ENCODE data around the gene CLTCL1.
"Not testable (repeated sequence)": the region's sequence is repeated elsewhere in the genome, so short reads cannot be mapped to it uniquely, and the experiment has no call there.

CLTCL1 gene

DNA sequence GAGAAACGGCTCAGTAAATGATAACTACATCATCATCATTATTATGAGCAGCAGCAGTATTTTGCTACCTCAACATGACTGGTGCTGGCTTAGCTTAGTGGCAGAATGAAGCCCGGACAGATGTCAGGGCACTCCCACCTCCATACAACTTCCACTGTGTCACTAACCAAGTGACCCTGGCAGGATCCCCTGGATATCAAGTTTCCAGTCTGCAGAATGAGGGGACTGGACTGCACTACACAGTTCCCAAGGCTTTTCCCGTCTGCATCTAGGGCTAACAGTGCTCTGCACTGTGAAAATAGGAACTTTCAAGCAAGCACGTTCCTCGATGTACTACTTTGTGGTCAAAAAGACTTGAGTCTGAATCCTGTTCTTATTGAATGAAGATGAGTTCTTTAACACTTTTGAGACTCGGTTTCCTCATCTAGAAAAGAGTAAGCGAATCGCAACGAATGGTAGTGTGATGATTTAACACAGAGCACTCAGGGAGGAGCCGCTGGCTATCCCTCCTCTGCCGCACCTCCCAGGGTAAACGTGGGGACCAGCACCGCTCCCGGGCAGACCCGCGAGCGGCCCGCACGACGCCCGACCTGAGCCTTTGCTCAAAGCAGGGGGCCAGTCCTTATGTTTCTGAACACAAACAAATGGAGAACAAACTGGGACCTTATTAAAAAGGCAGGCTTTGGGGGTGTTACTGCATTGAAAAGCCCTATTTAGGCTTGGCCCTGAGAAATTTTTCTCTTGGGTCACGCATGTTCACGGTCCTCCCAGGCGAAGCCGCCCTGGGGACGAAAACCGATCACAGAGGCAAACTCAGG is 910 bp downstream of the CLTCL1 start:
- DNase-seq = no peak

DNA sequence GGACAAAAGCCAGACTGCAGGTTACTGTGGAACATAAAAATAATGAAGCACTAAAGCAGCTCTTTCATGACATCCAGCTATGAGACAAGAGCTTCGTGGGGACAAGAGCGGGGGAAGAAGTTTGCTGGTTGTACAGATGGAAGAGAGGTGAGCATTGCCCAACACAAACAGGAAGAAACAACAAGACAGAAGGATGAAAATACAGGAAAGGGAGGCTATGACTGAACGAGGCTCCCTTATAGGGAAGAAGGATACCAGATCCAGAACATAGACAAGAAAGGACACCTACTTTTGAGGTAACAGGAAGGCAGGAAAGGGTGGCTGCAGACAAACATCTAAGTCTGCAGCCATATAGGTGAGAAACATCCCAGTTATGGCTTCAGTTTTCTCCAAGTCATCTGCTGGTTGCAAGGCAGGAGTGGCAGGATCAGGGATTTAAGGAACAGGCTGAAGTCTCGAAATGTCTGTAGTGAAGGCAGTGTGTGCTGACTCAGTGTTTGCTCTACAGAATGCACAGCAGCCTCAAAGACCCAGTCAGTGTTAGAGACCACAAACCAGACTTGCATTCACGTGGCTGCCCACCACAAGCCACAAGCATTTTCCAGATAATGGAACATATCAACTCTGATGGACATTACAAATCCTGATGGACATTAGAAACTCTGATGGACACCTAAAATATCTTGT is 1.9 kb downstream of the CLTCL1 start:
- no peak for DNase-seq

GRCh38 chr22:19287889-19288288 is 3.6 kb downstream of the CLTCL1 start:
- no peak for DNase-seq

GRCh38 chr22:19287076-19287707 is 4.3 kb downstream of the CLTCL1 start:
- peak; percentile 89 for DNase-seq

DNA sequence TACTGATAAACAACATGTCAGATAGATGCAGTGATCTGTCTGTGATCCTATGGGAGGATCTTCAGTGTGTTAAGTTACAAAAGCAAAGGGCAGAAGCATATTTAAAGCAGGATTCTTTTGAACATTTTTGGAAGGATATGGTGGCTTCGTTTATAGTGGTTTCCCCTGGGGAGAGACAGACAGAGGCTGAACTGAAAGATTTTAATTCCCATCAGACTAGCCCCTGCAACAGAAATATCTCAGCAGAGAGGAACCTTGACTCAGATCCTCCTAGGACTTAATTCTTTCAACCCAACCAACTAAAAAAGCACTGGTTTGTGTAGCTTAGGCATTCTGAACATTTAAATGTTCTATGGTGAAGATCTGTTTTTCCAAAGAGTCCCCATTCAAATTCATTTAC is 5.7 kb downstream of the CLTCL1 start:
- DNase-seq = no peak

DNA sequence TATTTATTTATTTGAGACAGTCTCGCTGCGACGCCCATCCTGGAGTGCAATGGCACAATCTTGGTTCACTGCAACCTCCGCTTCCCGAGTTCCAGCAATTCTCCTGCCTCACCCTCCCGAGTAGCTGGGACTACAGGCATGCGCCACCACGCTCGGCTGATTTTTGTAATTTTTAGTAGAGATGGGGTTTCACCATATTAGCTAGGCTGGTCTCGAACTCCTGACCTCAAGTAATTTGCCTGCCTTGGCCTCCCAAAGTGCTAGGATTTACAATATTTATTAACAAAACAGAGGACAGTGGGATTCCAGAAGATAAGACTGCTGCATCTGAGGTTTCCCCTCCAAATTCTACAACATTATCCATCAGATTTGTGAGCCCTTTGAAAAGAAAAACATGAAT is 12.4 kb downstream of the CLTCL1 start:
- DNase-seq = not testable (repeated sequence)

DNA sequence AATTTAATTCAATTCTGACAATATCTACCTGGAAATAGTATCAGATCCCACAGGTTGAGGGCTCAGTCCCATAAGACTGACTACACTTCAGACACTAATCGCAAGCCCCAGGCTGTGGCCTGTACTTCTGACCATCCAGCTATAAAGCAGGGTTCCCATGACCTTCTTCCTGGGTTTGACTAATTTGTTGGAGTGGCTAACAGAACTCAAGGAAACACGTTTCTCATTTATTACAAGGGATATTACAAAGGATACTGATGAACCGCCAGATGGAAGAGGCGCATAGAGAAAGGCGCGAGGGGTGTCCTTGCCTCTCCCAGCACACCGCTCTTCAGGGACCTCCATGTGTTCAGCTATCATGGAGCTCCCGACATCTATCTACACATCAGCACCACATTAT is 13.7 kb downstream of the CLTCL1 start:
- DNase-seq = no peak

- DNase-seq = no peak
These were observed 15.5 kb downstream of the CLTCL1 start for GRCh38 chr22:19275919-19276600.

DNA sequence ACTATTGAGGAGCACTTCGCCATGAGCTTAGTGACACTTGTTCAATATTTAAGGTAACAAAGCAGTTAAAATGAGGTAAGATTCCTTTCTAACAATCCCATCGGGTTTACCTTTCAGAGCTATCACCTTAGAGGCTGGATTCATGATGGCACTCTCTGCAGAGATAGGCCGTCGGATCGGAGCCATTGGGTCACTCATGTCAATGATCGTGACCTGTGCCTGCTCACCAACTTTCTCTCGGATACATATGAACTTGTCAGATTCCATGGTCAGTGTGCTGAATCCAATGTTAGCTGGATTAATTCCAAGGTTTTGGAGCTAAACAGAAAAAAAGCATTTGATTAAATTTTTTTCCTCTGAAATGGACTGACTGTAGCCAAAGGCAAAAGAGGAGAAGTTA is 16.0 kb downstream of the CLTCL1 start:
- no peak for DNase-seq

GRCh38 chr22:19275104-19275503 is 16.4 kb downstream of the CLTCL1 start:
- no peak for DNase-seq

DNA sequence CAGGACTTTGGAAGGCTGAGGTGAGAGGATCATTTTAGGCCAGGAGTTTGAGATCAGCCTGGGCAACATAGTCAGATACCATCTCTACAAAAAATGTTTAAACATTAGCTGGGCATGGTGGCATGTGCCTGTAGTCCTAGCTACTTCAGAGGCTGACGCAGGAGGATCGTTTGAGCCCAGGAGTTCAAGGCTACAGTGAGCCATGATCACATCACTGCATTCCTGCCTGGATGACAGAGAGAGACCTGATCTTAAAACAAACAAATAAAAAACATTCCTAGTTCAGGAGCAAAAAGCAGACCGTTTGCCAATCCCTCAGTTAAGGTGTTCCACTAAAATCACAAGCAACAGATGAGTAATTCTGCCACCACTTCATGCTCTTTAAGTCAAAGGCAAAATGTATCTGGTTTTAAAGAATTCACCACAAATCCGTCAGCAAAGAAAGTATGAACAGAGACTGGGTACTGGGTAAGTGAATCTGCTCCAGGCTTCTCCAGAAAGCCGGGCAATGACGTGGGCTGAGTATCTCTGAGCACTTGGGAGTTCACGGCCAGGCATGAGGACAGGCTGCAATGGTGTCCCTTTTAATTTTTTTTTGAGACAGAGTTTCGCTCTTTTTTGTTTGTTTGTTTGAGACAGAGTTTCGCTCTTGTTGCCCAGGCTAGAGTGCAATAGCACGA is 19.5 kb downstream of the CLTCL1 start:
- DNase-seq = no peak

DNA sequence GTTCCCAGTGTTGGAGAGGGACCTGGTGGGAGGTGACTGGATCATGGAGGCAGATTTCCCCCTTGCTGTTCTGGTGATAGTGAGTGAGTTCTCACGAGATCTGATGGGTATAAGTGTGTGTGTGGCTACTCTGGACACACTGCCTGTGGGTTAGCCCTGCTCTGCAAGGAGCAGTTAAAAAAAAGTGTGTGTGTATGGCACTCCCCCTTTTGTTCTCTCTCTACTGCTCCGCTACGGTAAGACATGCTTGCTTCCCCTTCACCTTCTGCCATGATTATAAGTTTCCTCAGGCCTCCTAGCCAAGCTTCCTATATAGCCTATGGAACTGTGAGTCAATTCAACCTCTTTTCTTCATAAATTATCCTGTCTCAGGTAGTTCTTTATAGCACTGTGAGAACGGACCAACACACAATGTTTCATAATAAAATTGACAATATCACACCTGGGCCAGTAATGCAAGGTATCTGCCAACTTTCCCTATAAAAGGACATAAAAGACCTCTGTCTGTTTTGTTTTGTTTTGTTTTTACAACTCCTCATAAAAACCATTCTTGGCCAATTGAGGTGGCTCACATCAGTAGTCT is 20.2 kb downstream of the CLTCL1 start:
- DNase-seq = no peak

GRCh38 chr22:19270873-19271272 is 20.6 kb downstream of the CLTCL1 start:
- DNase-seq = no peak

DNA sequence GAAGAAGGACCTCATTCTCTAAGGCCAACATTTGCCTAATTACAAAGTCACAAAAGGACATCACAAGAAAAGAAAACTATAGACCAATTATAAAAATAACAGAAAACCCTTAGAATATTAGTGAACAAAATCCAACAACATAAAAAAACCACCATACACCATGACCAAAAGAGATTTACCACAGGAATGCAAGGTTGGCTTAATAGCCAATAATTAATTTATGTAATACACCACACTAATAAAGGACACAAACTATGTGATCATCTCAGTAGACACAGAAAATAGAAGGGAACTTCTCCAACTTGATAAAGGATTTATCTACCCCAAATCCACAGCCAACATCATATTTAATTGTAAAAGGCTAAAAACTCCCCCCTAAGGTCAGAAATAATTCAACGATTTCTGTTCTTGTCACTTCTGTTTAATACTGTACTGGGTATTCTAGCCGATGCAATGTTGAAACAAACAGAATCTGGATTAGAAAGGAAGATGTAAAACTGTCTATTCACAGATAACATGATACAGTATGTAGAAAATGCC is 24.9 kb downstream of the CLTCL1 start:
- DNase-seq = no peak

DNA sequence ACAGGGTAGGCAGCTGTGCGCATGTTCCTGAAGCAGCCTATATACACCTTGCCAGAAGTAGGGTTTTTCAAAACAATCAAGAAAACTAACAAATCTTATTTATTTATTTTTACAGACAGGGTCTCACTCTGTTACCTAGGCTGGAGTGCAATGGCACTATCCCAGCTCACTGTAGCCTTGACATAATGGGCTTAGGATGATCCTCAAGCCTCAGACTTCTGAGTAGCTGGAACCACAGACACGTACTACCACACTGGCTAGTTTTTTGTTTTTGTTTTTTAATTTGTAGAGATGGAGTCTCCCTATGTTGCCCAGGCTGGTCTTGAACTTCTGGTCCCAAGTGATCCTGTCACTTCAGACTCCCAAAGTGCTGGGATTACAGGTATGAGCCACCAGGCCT is 25.7 kb downstream of the CLTCL1 start:
- DNase-seq = no peak

DNA sequence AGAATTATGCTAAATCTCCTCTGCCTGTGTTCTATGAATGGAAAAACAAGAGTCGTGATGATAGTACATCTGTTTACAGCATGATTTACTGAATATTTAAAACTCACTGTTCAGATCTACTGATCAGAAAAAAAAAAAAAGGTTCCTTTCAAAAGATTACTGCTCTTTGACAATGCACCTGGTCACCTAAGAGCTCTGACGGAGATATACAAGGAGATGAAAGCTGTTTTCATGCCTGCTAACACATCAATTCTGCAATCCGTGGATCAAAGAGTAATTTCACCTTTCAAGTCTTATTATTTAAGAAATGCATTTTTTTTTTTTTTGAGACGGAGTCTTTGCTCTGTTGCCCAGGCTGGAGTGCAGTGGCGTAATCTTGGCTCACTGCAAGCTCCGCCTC is 30.7 kb downstream of the CLTCL1 start:
- no peak for DNase-seq

GRCh38 chr22:19260194-19260593 is 31.3 kb downstream of the CLTCL1 start:
- DNase-seq = no peak

DNA sequence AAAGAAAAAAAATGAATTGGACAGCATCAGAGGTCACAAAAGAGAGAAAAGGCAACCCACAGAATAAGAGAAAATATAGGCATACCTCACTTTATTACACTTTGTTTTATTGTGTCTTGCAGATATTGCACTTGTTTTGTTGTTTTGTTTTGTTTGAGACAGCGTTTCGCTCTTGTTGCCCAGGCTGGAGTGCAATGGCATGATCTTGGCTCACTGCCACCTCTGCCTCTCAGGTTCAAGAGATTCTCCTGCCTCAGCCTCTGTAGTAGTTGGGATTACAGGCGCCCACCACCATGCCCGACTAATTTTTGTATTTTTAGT is 32.6 kb downstream of the CLTCL1 start:
- not testable (repeated sequence) for DNase-seq

GRCh38 chr22:19258371-19258770 is 33.1 kb downstream of the CLTCL1 start:
- no peak for DNase-seq

- not testable (repeated sequence) for DNase-seq
These were observed 35.2 kb downstream of the CLTCL1 start for GRCh38 chr22:19256362-19256761.

DNA sequence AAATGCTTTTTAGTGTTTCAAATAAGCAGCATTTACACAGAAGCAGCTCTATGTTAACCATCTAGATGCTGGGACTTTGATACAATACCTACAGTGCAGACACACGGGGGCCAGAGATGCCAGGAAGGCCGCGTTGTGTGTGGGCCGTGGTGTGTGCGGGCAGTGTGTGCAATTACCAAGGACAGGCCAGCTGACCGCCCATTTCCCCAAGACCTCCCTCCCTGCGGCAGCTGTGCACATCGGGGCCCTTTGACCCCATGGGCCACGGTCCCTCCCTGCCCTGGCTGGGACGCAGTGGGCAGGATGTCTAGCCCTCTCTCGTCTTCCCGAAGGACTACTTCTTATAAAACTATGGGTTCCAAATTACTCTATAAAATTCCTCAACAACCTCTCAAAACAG is 38.4 kb downstream of the CLTCL1 start:
- DNase-seq = no peak

GRCh38 chr22:19244600-19245352 is 46.7 kb downstream of the CLTCL1 start:
- DNase-seq = no peak
